ENCODE data around the gene GSX2.
A peak's percentile ranks its signal among the peaks of the same experiment; 100 is the strongest.

The GSX2 gene

DNA sequence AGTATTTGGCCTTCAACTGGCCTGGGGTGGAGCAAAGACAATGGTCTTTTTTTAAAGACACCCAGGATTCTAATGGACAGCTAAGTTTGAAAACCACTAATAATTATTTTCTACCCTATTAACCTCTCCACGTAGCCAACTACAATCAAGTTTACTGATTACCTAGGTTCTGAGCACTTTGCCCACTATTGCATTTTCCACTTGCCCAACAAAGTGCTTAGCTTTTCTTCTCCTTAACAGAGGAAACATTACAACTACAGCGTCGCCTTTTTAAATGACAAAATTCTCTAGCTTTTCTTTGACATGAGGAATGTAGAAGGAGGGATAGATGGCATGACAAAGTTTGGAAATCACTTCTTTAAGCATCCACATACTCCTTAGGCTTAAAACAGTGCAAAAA, 37.6 kb upstream of the GSX2 start:
- peak overlapping the region; percentile 94 for H3K27ac ChIP-seq (ENCODE audit: poor library complexity, severe bottlenecking)
- H3K4me1 ChIP-seq (ENCODE audit: insufficient read depth, poor library complexity, severe bottlenecking): peaks cover 58% of the 10 kb centered on the region
- TF ChIP-seq, protein P1, sequence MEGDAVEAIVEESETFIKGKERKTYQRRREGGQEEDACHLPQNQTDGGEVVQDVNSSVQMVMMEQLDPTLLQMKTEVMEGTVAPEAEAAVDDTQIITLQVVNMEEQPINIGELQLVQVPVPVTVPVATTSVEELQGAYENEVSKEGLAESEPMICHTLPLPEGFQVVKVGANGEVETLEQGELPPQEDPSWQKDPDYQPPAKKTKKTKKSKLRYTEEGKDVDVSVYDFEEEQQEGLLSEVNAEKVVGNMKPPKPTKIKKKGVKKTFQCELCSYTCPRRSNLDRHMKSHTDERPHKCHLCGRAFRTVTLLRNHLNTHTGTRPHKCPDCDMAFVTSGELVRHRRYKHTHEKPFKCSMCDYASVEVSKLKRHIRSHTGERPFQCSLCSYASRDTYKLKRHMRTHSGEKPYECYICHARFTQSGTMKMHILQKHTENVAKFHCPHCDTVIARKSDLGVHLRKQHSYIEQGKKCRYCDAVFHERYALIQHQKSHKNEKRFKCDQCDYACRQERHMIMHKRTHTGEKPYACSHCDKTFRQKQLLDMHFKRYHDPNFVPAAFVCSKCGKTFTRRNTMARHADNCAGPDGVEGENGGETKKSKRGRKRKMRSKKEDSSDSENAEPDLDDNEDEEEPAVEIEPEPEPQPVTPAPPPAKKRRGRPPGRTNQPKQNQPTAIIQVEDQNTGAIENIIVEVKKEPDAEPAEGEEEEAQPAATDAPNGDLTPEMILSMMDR (IDR thresholded peaks at IDR 0.05; ENCODE audit: poor library complexity, severe bottlenecking): no peak
- H3K36me3 ChIP-seq (ENCODE audit: low read depth): peaks cover 18% of the 10 kb centered on the region
- peak overlapping the region; percentile 86 for H3K4me3 ChIP-seq (ENCODE audit: severe bottlenecking)
- DNase-seq (ENCODE audit: low spot score): no peak
- no peak for ATAC-seq (ENCODE audit: low read depth)
- no peaks in the 10 kb centered on the region for H3K27me3 ChIP-seq (ENCODE audit: insufficient read depth, poor library complexity, severe bottlenecking)
- no peaks in the 10 kb centered on the region for H3K9me3 ChIP-seq (ENCODE audit: severe bottlenecking)

DNA sequence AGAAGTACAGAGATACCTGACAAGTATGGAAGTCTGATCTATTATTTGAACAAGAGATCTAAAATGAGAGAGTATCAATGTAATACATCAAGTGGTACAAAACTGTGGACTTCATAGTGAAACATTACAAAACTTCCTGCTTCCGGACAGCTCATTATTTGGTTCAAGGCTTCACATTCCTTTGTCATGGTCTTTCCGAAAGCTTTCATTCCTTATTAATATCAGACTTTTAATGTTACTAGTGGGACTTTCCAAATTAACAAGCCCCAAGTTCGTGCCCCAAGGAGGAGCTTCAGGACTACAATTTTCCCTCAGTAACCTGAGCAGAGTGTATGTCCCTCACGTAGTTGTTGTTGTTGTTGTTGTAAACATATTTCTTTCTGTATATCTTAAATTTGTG, 36.7 kb upstream of the GSX2 start:
- ATAC-seq (ENCODE audit: low read depth) (peak; percentile 20; the same call in 1 of the 3 replicates), DNase-seq (ENCODE audit: low spot score) (no peak)
- H3K9me3 ChIP-seq (ENCODE audit: severe bottlenecking): no peaks in the 10 kb centered on the region
- peaks cover 18% of the 10 kb centered on the region for H3K36me3 ChIP-seq (ENCODE audit: low read depth)
- H3K27me3 ChIP-seq (ENCODE audit: insufficient read depth, poor library complexity, severe bottlenecking): no peaks in the 10 kb centered on the region
- peak overlapping the region; percentile 94 for H3K27ac ChIP-seq (ENCODE audit: poor library complexity, severe bottlenecking)
- H3K4me3 ChIP-seq (ENCODE audit: severe bottlenecking): peak overlapping the region; percentile 86
- TF ChIP-seq, protein P1 (IDR thresholded peaks at IDR 0.05; ENCODE audit: poor library complexity, severe bottlenecking): no peak
- peaks cover 63% of the 10 kb centered on the region for H3K4me1 ChIP-seq (ENCODE audit: insufficient read depth, poor library complexity, severe bottlenecking)

DNA sequence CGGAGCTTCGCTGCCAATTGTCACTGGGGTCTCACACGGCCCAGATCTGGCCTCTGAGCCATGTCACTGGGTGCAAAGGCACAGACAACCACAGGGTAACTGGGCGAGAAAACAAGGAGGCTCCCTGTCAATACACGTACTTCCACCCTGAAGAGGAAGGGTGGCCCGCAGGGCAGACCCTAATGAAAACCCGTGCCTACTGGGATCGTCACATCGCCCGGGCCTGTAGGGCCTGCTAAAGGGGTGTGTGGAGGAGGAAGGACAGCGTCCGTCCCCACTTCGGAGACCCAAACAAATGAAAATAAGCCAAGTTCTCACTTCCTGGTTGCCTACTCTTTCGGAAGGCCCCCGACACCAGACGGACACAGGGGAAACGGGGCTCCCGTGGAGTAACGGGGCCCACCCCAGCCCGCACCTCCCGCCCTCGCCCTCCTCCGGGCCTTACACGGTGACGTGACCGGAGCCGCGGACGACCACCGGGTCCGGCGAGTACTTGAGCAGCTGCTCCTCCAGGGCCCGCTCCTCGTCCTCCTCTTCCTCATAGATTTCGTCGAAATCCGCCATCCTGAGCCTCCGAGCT, 36.1 kb upstream of the GSX2 start:
- Histone ChIP-seq H3K9me3 (ENCODE audit: severe bottlenecking) (no peaks in the 10 kb centered on the region), H3K27ac (ENCODE audit: poor library complexity, severe bottlenecking) (peak overlapping the region; percentile 94), H3K4me1 (ENCODE audit: insufficient read depth, poor library complexity, severe bottlenecking) (peaks cover 58% of the 10 kb centered on the region), H3K4me3 (ENCODE audit: severe bottlenecking) (peak overlapping the region; percentile 86), H3K36me3 (ENCODE audit: low read depth) (peaks cover 18% of the 10 kb centered on the region), H3K27me3 (ENCODE audit: insufficient read depth, poor library complexity, severe bottlenecking) (no peaks in the 10 kb centered on the region)
- DNase-seq (ENCODE audit: low spot score) (no peak), ATAC-seq (ENCODE audit: low read depth) (peak; percentile 12)
- TF ChIP-seq, protein P1 (IDR thresholded peaks at IDR 0.05; ENCODE audit: poor library complexity, severe bottlenecking): no peak

DNA sequence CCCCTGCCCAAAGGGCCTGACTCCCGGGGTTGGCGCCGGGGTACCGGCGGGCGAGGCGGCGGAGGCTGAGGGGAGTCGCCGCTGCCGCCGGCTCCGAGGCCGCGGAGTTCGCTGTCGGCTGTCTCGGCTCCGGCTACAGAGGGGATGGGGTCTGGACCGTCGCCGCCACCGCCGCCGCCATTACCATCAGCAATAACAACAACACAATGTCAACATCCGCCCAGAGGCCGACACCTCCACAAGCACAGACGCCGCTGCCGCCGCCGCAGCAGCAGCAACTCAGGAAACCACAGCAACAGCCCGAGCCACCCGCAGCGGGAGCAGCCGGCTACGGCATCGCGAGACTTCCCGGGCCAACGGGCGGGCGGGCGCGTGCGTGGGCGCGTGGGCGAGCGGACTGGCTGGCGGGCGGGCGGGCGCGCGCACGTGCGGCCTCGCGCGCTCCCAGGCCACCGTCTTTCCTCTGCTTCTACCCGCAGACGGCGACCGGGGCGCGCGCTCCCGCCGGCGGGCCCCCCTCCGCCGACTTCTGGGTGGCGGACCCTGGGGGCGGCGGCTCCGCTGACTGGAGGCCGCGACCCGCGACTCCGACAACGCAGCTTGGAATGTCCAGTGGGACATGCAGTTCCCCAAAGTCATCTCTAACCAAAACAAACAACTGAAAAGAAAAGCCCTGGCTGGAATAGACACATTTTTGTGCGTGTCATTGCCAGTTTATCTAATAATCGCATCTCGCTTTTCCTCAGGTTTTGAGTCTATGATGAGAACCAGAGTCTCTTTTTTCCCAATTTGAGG, 35.4 kb upstream of the GSX2 start, which contains the start of gene CHIC2:
TSS of gene CHIC2 (minus strand) at position 289 of the 795 bp plus-strand sequence. CDS start 305 bp downstream, outside the sequence.
- Histone ChIP-seq H3K4me1 (ENCODE audit: insufficient read depth, poor library complexity, severe bottlenecking) (peaks cover 56% of the 10 kb centered on the region), H3K9me3 (ENCODE audit: severe bottlenecking) (no peaks in the 10 kb centered on the region), H3K36me3 (ENCODE audit: low read depth) (peaks cover 18% of the 10 kb centered on the region), H3K27ac (ENCODE audit: poor library complexity, severe bottlenecking) (peak within 1 kb of the TSS; percentile 94), H3K4me3 (ENCODE audit: severe bottlenecking) (peak within 1 kb of the TSS; percentile 86), H3K27me3 (ENCODE audit: insufficient read depth, poor library complexity, severe bottlenecking) (no peaks in the 10 kb centered on the region)
- TF ChIP-seq, protein P1 (IDR thresholded peaks at IDR 0.05; ENCODE audit: poor library complexity, severe bottlenecking): no peak
- ATAC-seq (ENCODE audit: low read depth) (peak; percentile 72), DNase-seq (ENCODE audit: low spot score) (peak; percentile 96)
